PC-3 (cell line): ENCODE data around the gene ELAVL4. TPM values are rescaled to one million over a fixed set of nuclear protein-coding genes. Genes with fewer than 3 reads are reported as not detected.

Experiments
- ATAC-seq: fragments of 200-7000 bp; cut with Tn5 transposase; 2 replicates; pipeline ENCODE4 v1.9.1; 2020; ENCODE audit warnings: mild to moderate bottlenecking, moderate library complexity
- BruUV-seq: library from RNA; stranded (reverse); fragments of 400-500 nt; replicated peaks from 2 replicates; lab custom pipeline; 2021; lab: Mats Ljungman, UMichigan
- CTCF ChIA-PET: fragments of 300-600 bp; sonication (Branson Sonifier 250); formaldehyde crosslinking; loops from one replicate; lab custom pipeline; 2022; ENCODE audit warnings: antibody characterized with exemption; lab: Charles Lee
- POLR2A ChIA-PET: fragments of 300-600 bp; sonication (Branson Sonifier 250); formaldehyde crosslinking; loops from one replicate; lab custom pipeline; 2022; ENCODE audit warnings: antibody characterized with exemption; ENCODE audit not compliant: unreplicated experiment; lab: Charles Lee
- DNase-seq: peaks from one replicate; pipeline ENCODE4 v3.0.0-alpha.2; 2015
- H2AFZ ChIP-seq: fragments of 300-600 bp; sonication (generic); 2 replicates; pipeline ENCODE4 v1.6.0; 2016; ENCODE audit warnings: antibody characterized with exemption, low read length
- H3F3A ChIP-seq: fragments of 300-600 bp; sonication (generic); one replicate; pipeline ENCODE4 v1.6.0; 2017; ENCODE audit warnings: antibody characterized with exemption, low read length, control low read depth, mild to moderate bottlenecking; ENCODE audit not compliant: unreplicated experiment
- H3K27ac ChIP-seq: fragments of 300-600 bp; sonication (generic); 2 replicates; pipeline ENCODE4 v1.5.1; 2016; ENCODE audit warnings: mild to moderate bottlenecking, low read length
- H3K27me3 ChIP-seq: fragments of 300-600 bp; sonication (generic); 2 replicates; pipeline ENCODE4 v1.6.1; 2016; ENCODE audit warnings: low read length, mixed read lengths
- H3K36me3 ChIP-seq: fragments of 300-600 bp; sonication (generic); 2 replicates; pipeline ENCODE4 v1.6.1; 2016; ENCODE audit warnings: low read depth, mixed run types, low read length, mixed read lengths
- H3K4me1 ChIP-seq: fragments of 300-600 bp; sonication (generic); 2 replicates; pipeline ENCODE4 v1.5.1; 2016; ENCODE audit warnings: low read length; ENCODE audit not compliant: insufficient read depth
- H3K4me2 ChIP-seq: fragments of 300-600 bp; sonication (generic); 2 replicates; pipeline ENCODE4 v1.6.0; 2016; ENCODE audit warnings: low read length
- H3K4me3 ChIP-seq: fragments of 300-600 bp; sonication (generic); 2 replicates; pipeline ENCODE4 v1.5.1; 2016; ENCODE audit warnings: mild to moderate bottlenecking, low read length, mixed read lengths
- H3K79me2 ChIP-seq: fragments of 300-600 bp; sonication (generic); 2 replicates; pipeline ENCODE4 v1.6.1; 2017; ENCODE audit warnings: low read length, mixed read lengths
- H3K9ac ChIP-seq: fragments of 300-600 bp; sonication (generic); 2 replicates; pipeline ENCODE4 v1.6.0; 2016; ENCODE audit warnings: mild to moderate bottlenecking, low read length
- H3K9me2 ChIP-seq: fragments of 300-600 bp; sonication (generic); replicated peaks from 2 replicates; pipeline ENCODE4 v1.6.1; 2016; ENCODE audit warnings: mixed run types, low read length, mixed read lengths
- H3K9me3 ChIP-seq: fragments of 300-600 bp; sonication (generic); 2 replicates; pipeline ENCODE4 v1.6.1; 2016; ENCODE audit warnings: low read length, mixed read lengths
- H4K20me1 ChIP-seq: fragments of 300-600 bp; sonication (generic); 2 replicates; pipeline ENCODE4 v1.6.1; 2016; ENCODE audit warnings: low read length, mixed read lengths
- EZH2 ChIP-seq: fragments of 300-600 bp; sonication (generic); IDR thresholded peaks from one replicate; pipeline ENCODE4 v1.6.1; 2017; ENCODE audit warnings: antibody characterized with exemption, mild to moderate bottlenecking, low read length; ENCODE audit not compliant: unreplicated experiment
- EZH2phosphoT487 ChIP-seq: fragments of 300-600 bp; sonication (generic); IDR thresholded peaks from 2 replicates; pipeline ENCODE4 v1.6.1; 2018; ENCODE audit warnings: mild to moderate bottlenecking, antibody characterized with exemption, low read length, borderline replicate concordance
- intact Hi-C: fragments of 100-400 bp; cut with micrococcal nuclease; formaldehyde crosslinking; loops from 2 replicates; pipeline ENCODE4 v1.9.0; 2023
- total RNA-seq: library from RNA; depleted of rRNA; stranded (reverse); fragments of >200 nt; gene quantifications from 2 replicates; pipeline ENCODE4 v1.2.3, GENCODE V29; 2014
- TF ChIP-seq, protein P1 (sequence below): fragments of 300-600 bp; sonication (generic); conservative IDR thresholded peaks from 2 replicates; pipeline ENCODE4 v1.5.1; 2017; ENCODE audit warnings: antibody characterized with exemption, low read depth, mild to moderate bottlenecking, low read length

Gene ELAVL4
- total RNA-seq, 1 experiment from 2014 or later = not detected

DNA sequence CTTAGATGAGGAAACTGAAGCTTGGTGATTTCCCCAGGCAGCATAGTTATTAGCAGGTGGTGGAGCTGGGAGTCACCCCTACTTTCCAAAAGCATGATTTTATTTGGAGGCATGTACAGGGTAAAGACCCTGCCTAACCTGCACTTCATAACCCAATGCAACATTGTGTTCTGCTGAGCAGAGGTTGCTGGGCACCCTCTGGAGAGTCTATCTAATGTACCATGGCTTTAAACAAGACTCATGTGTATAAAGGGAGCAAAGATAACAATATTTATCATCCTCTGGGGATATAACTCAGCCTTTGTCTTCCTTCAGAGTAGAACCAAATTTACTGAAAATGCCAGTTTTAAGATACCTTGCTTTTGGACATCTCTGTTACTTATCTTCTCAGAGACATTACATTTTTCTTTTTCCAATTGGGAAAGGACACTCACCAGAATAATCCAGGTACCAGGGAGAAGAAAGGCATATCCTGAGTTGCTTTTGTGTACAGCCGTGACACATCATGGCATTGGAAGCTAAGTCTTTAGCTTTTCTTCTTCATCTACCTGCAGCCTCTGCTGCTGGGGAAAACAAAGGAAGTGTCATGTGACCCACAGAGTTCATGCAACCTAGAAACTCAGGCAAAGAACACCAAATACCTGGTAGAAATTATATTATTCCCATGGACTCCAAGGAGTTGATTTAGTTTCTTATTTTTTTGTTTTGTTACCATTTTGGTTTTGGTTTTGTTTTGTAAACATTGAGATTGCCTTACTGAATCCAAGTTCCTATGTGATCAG lies 39.6 kb downstream of the ELAVL4 start:
- Histone ChIP-seq H3K4me3 (no peak overlapping the region), H3K36me3 (no peaks in the 10 kb centered on the region), H3K9me2 (no peaks in the 10 kb centered on the region), H3K27ac (no peak overlapping the region), H3K9me3 (no peaks in the 10 kb centered on the region), H3K79me2 (no peaks in the 10 kb centered on the region), H3F3A (no peaks in the 10 kb centered on the region), H2AFZ (no peak overlapping the region), H3K9ac (no peak overlapping the region), H3K4me2 (no peak overlapping the region), H3K27me3 (no peaks in the 10 kb centered on the region), H4K20me1 (no peaks in the 10 kb centered on the region), H3K4me1 (no peaks in the 10 kb centered on the region)
- no peak for ATAC-seq
- intact Hi-C loops = no loop called here
- ChIA-PET POLR2A (no interaction called here), CTCF (no interaction called here)
- BruUV-seq = no TSS peak
- TF ChIP-seq EZH2 (no peak), EZH2phosphoT487 (no peak)
- TF ChIP-seq, protein P1, sequence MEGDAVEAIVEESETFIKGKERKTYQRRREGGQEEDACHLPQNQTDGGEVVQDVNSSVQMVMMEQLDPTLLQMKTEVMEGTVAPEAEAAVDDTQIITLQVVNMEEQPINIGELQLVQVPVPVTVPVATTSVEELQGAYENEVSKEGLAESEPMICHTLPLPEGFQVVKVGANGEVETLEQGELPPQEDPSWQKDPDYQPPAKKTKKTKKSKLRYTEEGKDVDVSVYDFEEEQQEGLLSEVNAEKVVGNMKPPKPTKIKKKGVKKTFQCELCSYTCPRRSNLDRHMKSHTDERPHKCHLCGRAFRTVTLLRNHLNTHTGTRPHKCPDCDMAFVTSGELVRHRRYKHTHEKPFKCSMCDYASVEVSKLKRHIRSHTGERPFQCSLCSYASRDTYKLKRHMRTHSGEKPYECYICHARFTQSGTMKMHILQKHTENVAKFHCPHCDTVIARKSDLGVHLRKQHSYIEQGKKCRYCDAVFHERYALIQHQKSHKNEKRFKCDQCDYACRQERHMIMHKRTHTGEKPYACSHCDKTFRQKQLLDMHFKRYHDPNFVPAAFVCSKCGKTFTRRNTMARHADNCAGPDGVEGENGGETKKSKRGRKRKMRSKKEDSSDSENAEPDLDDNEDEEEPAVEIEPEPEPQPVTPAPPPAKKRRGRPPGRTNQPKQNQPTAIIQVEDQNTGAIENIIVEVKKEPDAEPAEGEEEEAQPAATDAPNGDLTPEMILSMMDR = no peak
- no peak for DNase-seq

DNA sequence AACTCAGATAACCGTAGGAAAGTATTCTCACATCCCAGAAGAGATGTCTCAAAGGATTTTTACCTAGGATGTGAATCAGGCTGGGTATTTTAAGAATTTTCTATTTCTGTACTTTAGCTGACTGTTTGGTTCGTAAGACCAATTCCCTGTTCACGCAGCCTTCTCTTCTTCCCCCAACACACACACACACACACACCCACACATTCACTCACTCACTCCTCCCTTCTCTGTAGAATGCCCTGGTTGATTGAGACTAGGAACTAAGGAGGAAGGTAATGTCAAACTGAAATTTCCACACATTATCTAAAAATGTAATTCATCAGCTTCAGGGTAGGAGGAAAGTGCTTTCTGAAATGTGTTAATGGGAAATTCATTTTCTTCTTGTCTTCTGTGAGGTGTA lies 43.5 kb downstream of the ELAVL4 start:
- ATAC-seq (no peak), DNase-seq (no peak)
- Histone ChIP-seq H3K4me2 (no peak overlapping the region), H3F3A (no peaks in the 10 kb centered on the region), H3K27ac (no peak overlapping the region), H3K4me1 (no peaks in the 10 kb centered on the region), H3K9ac (no peak overlapping the region), H3K36me3 (no peaks in the 10 kb centered on the region), H2AFZ (no peak overlapping the region), H3K27me3 (no peaks in the 10 kb centered on the region), H3K79me2 (no peaks in the 10 kb centered on the region), H4K20me1 (no peaks in the 10 kb centered on the region), H3K9me3 (no peaks in the 10 kb centered on the region), H3K9me2 (no peaks in the 10 kb centered on the region), H3K4me3 (no peak overlapping the region)
- no TSS peak for BruUV-seq
- intact Hi-C loops = no loop called here
- ChIA-PET POLR2A (no interaction called here), CTCF (no interaction called here)
- TF ChIP-seq EZH2phosphoT487 = no peak
- TF ChIP-seq, protein P1 = no peak
- TF ChIP-seq EZH2 = no peak

DNA sequence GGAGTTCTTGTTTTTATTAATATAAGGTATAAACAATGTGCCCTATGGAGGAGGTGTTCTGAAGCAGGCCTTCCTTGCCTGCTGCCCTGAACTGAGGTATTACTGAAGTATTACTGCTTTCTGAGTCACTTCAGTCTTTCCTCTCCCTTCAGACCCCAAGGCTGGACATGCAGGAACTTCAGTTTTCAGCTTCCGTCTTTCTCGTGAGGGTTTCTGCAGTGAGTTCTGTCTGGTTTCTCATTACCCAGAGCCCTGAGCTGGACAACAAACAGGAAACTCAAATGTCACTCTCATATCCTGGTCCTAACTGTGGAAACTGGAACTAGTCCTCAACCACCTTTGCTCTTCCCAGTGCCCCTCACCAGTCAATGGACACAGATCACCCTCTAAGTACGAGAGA lies 46.8 kb downstream of the ELAVL4 start:
- intact Hi-C loops = no loop called here
- CTCF ChIA-PET = no interaction called here
- no peak overlapping the region for H3K9ac ChIP-seq
- H3K9me3 ChIP-seq = no peaks in the 10 kb centered on the region
- no peak overlapping the region for H3K4me3 ChIP-seq
- H3F3A ChIP-seq = no peaks in the 10 kb centered on the region
- no peaks in the 10 kb centered on the region for H3K79me2 ChIP-seq
- H4K20me1 ChIP-seq = no peaks in the 10 kb centered on the region
- ATAC-seq = no peak
- no TSS peak for BruUV-seq
- no peaks in the 10 kb centered on the region for H3K9me2 ChIP-seq
- TF ChIP-seq EZH2phosphoT487 (no peak), EZH2 (no peak)
- TF ChIP-seq, protein P1 = no peak
- H3K4me2 ChIP-seq = no peak overlapping the region
- POLR2A ChIA-PET = no interaction called here
- no peak overlapping the region for H2AFZ ChIP-seq
- no peak overlapping the region for H3K27ac ChIP-seq
- H3K36me3 ChIP-seq = no peaks in the 10 kb centered on the region
- H3K27me3 ChIP-seq = no peaks in the 10 kb centered on the region
- DNase-seq = no peak
- H3K4me1 ChIP-seq = no peaks in the 10 kb centered on the region
